NB4 (cell line): ENCODE results near the gene RHBDD3.

ENCODE experiments used
- POLR2A ChIP-seq: IDR thresholded peaks from 2 replicates; pipeline ENCODE4 v1.6.1; 2011; ENCODE audit warnings: mild to moderate bottlenecking; ENCODE audit not compliant: insufficient read length; ENCODE audit errors: extremely low read depth
- TF ChIP-seq, protein P1 (sequence below): IDR thresholded peaks from one replicate; pipeline ENCODE4 v1.5.1; 2012; ENCODE audit warnings: low read depth, low read length
- TF ChIP-seq, protein P2 (sequence below): IDR thresholded peaks from 2 replicates; pipeline ENCODE4 v1.6.1; 2011; ENCODE audit warnings: low read depth, low read length

DNA sequence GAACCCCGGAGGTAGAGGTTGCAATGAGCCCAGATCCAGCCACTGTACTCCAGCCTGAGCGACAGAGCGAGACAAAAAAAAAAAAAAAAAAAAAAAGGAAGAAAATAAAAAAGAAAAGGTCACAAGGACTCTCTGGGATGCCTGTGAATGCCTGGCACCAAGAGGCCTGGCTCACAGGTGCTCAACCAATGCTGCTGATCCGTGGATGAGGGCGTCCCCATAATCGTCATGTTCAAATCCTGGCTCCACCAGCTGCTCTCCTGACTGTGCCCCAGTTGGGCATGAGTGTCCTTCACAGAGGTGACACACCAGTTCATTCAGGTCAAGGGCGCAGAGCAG lies 38.0 kb upstream of the RHBDD3 start:
- TF ChIP-seq, protein P1, sequence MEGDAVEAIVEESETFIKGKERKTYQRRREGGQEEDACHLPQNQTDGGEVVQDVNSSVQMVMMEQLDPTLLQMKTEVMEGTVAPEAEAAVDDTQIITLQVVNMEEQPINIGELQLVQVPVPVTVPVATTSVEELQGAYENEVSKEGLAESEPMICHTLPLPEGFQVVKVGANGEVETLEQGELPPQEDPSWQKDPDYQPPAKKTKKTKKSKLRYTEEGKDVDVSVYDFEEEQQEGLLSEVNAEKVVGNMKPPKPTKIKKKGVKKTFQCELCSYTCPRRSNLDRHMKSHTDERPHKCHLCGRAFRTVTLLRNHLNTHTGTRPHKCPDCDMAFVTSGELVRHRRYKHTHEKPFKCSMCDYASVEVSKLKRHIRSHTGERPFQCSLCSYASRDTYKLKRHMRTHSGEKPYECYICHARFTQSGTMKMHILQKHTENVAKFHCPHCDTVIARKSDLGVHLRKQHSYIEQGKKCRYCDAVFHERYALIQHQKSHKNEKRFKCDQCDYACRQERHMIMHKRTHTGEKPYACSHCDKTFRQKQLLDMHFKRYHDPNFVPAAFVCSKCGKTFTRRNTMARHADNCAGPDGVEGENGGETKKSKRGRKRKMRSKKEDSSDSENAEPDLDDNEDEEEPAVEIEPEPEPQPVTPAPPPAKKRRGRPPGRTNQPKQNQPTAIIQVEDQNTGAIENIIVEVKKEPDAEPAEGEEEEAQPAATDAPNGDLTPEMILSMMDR: no peak
- no peak for TF ChIP-seq POLR2A
- TF ChIP-seq, protein P2, sequence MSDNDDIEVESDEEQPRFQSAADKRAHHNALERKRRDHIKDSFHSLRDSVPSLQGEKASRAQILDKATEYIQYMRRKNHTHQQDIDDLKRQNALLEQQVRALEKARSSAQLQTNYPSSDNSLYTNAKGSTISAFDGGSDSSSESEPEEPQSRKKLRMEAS: no peak
